Measurements from ENCODE around the gene ARHGEF1. TPM values are rescaled to one million over a fixed set of nuclear protein-coding genes. Genes with fewer than 3 reads are reported as not detected.

ARHGEF1 gene
- total and polyA plus RNA-seq, 3 donors from 2014 or later, result 33.2 to 56.3 (median 51.2) TPM

- Histone ChIP-seq H3K36me3 (ENCODE audit: low read depth, missing control alignments) (no peaks in the 10 kb centered on the region), H3K27ac (no peak overlapping the region), H3K4me3 (no peak overlapping the region), H3K4me1 (peaks cover 3% of the 10 kb centered on the region), H3K27me3 (no peaks in the 10 kb centered on the region), H3K9me3 (no peaks in the 10 kb centered on the region)
- TF ChIP-seq POLR2A (IDR thresholded peaks at IDR 0.05) (no peak), CTCF (IDR thresholded peaks at IDR 0.05) (no peak)
- no peak for DNase-seq
- intact Hi-C loops (cut with DNase I; ENCODE audit: low total_unique reads), result no loop called here
- 47 to 52% methylated on average over 6 to 17 of the region's 17 CpGs for WGBS, 2 donors
Observed at GRCh38 chr19:41887711-41888382, 4.9 kb downstream of the ARHGEF1 start.

GRCh38 chr19:41888926-41889325 lies 5.9 kb downstream of the ARHGEF1 start:
- H3K36me3 ChIP-seq (ENCODE audit: low read depth, missing control alignments), result no peaks in the 10 kb centered on the region
- WGBS, 2 donors, result 88 to 91% methylated on average over 10 to 12 of the region's 12 CpGs
- peaks cover 3% of the 10 kb centered on the region for H3K4me1 ChIP-seq
- TF ChIP-seq CTCF (IDR thresholded peaks at IDR 0.05) (no peak), POLR2A (IDR thresholded peaks at IDR 0.05) (no peak)
- no peaks in the 10 kb centered on the region for H3K27me3 ChIP-seq
- no peak for DNase-seq
- no peaks in the 10 kb centered on the region for H3K9me3 ChIP-seq
- no peak overlapping the region for H3K4me3 ChIP-seq
- H3K27ac ChIP-seq, result no peak overlapping the region
- intact Hi-C loops (cut with DNase I; ENCODE audit: low total_unique reads), result no loop called here

GRCh38 chr19:41889896-41890295 lies 6.9 kb downstream of the ARHGEF1 start:
- TF ChIP-seq POLR2A (IDR thresholded peaks at IDR 0.05), result no peak
- TF ChIP-seq CTCF (IDR thresholded peaks at IDR 0.05), result no peak
- no peaks in the 10 kb centered on the region for H3K36me3 ChIP-seq (ENCODE audit: low read depth, missing control alignments)
- H3K4me1 ChIP-seq, result peaks cover 3% of the 10 kb centered on the region
- no peak for DNase-seq
- no peaks in the 10 kb centered on the region for H3K9me3 ChIP-seq
- WGBS, 2 donors, result 94 to 97% methylated on average over 8 of the region's 8 CpGs
- H3K27me3 ChIP-seq, result no peaks in the 10 kb centered on the region
- no peak overlapping the region for H3K27ac ChIP-seq
- intact Hi-C loops (cut with DNase I; ENCODE audit: low total_unique reads), result no loop called here
- H3K4me3 ChIP-seq, result no peak overlapping the region

- no peak for DNase-seq
- intact Hi-C loops (cut with DNase I; ENCODE audit: low total_unique reads), result no loop called here
- Histone ChIP-seq H3K27ac (no peak overlapping the region), H3K4me1 (no peaks in the 10 kb centered on the region), H3K36me3 (ENCODE audit: low read depth, missing control alignments) (no peaks in the 10 kb centered on the region), H3K27me3 (no peaks in the 10 kb centered on the region), H3K4me3 (no peak overlapping the region), H3K9me3 (no peaks in the 10 kb centered on the region)
- TF ChIP-seq POLR2A (IDR thresholded peaks at IDR 0.05) (no peak), CTCF (IDR thresholded peaks at IDR 0.05) (no peak)
- WGBS, 2 donors, result 84 to 94% methylated on average over 4 of the region's 4 CpGs
Observed at GRCh38 chr19:41890936-41891335, 8.0 kb downstream of the ARHGEF1 start.

Measured in testis (tissue), 3 donors.